Activated CD4-positive, alpha-beta memory T cell treated with anti-CD3 and anti-CD28 coated beads, Interleukin-2, amount 10 ng/mL, durations not matched to agents 7 days and 5 days (primary cell): ENCODE data around the gene NCDN. TPM values are rescaled to one million over a fixed set of nuclear protein-coding genes. Genes with fewer than 3 reads are reported as not detected.
A peak's percentile ranks its signal among the peaks of the same experiment; 100 is the strongest.
"Not testable (repeated sequence)": the region's sequence is repeated elsewhere in the genome, so short reads cannot be mapped to it uniquely, and the experiment has no call there.

Source experiments
- CTCF ChIA-PET: fragments of 350-600 bp; sonication (Branson Sonifier 250); formaldehyde crosslinking; loops from one replicate; lab custom pipeline; 2021; ENCODE audit warnings: antibody characterized with exemption, inconsistent platforms; lab: Charles Lee
- POLR2A ChIA-PET: fragments of 350-600 bp; sonication (Branson Sonifier 250); formaldehyde crosslinking; loops from one replicate; lab custom pipeline; 2021; ENCODE audit warnings: antibody characterized with exemption; lab: Charles Lee
- DNase-seq: peaks from one replicate; pipeline ENCODE4 v3.0.0-alpha.2; 2020
- H3K27ac Mint-ChIP-seq: one replicate; pipeline ENCODE4 v1.8.0; 2021; ENCODE audit warnings: mild to moderate bottlenecking, mixed read lengths
- H3K27me3 Mint-ChIP-seq: one replicate; pipeline ENCODE4 v1.8.0; 2021; ENCODE audit warnings: mixed read lengths
- H3K36me3 Mint-ChIP-seq: one replicate; pipeline ENCODE4 v1.8.0; 2021; ENCODE audit warnings: low read depth, mixed read lengths
- H3K4me1 Mint-ChIP-seq: one replicate; pipeline ENCODE4 v1.8.0; 2021; ENCODE audit warnings: mixed read lengths
- H3K4me3 Mint-ChIP-seq: one replicate; pipeline ENCODE4 v1.8.0; 2021; ENCODE audit warnings: mild to moderate bottlenecking, mixed read lengths
- H3K9me3 Mint-ChIP-seq: one replicate; pipeline ENCODE4 v1.8.0; 2021; ENCODE audit warnings: mixed read lengths
- total RNA-seq, 2 experiments: library from RNA; stranded (reverse); gene quantifications; one replicate each; pipeline ENCODE4 v1.2.3, GENCODE V29; 2021

The NCDN gene
- total RNA-seq, 2 experiments from 2014 or later, result 25.6 to 27.8 TPM

DNA sequence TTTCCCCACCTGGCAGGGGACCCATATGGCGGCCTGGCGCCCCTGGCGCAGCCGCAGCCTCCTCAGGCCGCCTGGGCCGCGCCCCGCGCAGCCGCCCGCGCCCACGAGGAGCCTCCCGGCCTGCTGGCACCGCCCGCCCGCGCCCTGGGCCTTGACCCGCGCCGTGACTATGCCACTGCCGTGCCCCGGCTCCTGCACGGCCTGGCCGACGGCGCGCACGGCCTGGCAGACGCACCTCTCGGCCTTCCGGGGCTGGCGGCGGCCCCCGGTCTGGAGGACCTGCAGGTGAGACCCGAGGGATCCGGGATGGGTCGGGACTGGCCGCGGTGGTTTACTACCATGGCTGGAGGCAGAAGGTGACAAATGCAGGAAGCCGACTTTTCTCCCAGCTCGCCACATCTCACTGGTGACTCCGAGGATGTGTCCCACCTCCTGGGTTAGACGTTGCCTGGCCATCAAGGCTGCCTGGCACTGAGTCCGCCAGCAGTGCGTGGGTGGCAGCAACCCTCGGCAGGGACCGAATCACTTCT is 16.6 kb downstream of the NCDN start:
- DNase-seq, result no peak
- Mint-ChIP-seq H3K27ac (no peak overlapping the region), H3K27me3 (peaks cover 36% of the 10 kb centered on the region), H3K36me3 (peaks cover 6% of the 10 kb centered on the region), H3K4me1 (peaks cover 34% of the 10 kb centered on the region), H3K9me3 (no peaks in the 10 kb centered on the region), H3K4me3 (no peak overlapping the region)
- ChIA-PET CTCF (interaction anchor here (1.2 to 5.2 kb wide), 3 partner anchors 10 to 142 kb away, joined by 3 to 34 read pairs (median 4); no protein-coding TSS in a partner anchor), POLR2A (interaction anchor here (1.4 to 1.7 kb wide), 2 partner anchors 12 to 195 kb away, joined by 3 read pairs; no protein-coding TSS in a partner anchor)

GRCh38 chr1:35574655-35575415 is 17.2 kb downstream of the NCDN start:
- ChIA-PET CTCF (interaction anchor here (0.6 to 5.2 kb wide), 3 partner anchors 142 to 730 kb away, joined by 3 to 34 read pairs (median 5); no protein-coding TSS in a partner anchor), POLR2A (interaction anchor here (1.4 to 1.7 kb wide), 2 partner anchors 11 to 194 kb away, joined by 3 read pairs; no protein-coding TSS in a partner anchor)
- no peak for DNase-seq
- Mint-ChIP-seq H3K36me3 (peaks cover 6% of the 10 kb centered on the region), H3K27me3 (peaks cover 36% of the 10 kb centered on the region), H3K27ac (no peak overlapping the region), H3K4me3 (no peak overlapping the region), H3K4me1 (peaks cover 34% of the 10 kb centered on the region), H3K9me3 (no peaks in the 10 kb centered on the region)

DNA sequence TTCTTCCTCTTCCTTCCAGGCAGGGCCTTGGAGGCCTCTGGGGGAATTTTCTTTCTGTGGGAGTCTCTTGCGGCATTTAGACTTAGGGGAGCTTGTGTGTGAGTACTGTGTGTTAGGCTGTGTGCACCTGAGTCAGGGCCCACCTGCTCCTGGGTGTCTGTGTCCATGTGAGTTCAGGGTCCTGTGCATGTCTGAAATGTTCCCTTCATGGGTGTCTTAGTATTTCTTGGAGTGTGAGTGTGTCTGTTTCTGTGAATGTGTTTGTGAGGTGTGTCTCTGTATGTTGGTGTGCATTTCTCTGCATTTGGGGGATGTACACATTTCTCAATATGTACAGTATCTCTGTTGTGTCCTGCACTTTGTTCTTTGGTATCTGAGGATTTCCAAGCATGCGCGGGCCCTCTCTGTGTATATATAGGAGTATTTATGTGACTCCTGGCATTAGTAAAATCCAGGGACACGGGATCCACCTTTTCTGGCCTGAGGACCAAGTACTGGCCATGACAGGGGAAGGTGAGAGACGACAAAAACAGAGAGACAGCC is 17.9 kb downstream of the NCDN start:
- ChIA-PET CTCF (interaction anchor here (0.6 kb wide), 2 partner anchors 348 to 729 kb away, joined by 3 to 5 read pairs; no protein-coding TSS in a partner anchor), POLR2A (no interaction called here)
- peaks cover 33% of the 10 kb centered on the region for H3K27me3 Mint-ChIP-seq
- H3K36me3 Mint-ChIP-seq, result peaks cover 6% of the 10 kb centered on the region
- H3K27ac Mint-ChIP-seq, result no peak overlapping the region
- H3K4me1 Mint-ChIP-seq, result peaks cover 33% of the 10 kb centered on the region
- no peak for DNase-seq
- H3K9me3 Mint-ChIP-seq, result no peaks in the 10 kb centered on the region
- H3K4me3 Mint-ChIP-seq, result no peak overlapping the region

DNA sequence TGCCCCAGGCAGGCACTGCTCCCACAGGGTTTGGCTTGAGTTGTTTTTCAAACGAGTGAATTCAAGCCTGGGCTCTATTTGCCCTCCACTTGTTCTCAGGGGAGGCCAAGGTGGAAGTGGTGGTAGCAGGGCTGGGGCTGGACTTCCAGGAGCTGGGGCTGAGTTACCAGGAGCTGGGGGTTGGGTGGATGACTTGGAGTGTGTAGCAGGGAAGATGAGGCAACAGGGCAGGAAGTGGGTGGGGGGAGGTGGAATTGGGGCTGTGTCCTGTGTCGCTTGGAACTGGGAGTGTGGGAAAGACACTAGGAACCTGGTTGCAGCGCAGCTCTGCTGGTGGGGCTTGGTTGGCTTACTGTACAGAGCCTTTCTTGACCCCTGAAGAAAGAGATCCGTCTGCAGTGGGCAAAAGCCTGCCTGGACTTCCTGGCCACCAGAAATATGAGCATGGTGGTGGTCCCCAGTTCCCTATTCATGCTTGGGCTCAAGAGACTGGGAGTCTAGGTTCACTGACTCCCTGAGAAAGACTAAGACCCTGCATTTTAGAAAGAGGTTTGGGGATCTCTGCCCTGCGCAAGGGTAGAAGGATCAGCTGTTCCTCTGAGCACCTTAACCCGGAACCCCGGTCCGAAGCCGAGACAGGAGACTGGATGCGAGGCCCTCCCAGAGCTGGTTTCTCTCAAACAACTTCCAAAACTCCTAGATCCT is 18.6 kb downstream of the NCDN start:
- H3K27me3 Mint-ChIP-seq, result peaks cover 30% of the 10 kb centered on the region
- DNase-seq, result no peak
- H3K36me3 Mint-ChIP-seq, result peaks cover 6% of the 10 kb centered on the region
- H3K4me1 Mint-ChIP-seq, result peaks cover 32% of the 10 kb centered on the region
- H3K4me3 Mint-ChIP-seq, result peak overlapping the region; percentile 73
- ChIA-PET POLR2A (interaction anchor here (1.8 to 2.4 kb wide), 3 partner anchors 18 to 61 kb away, joined by 7 to 11 read pairs (median 7); partner anchors contain the start of genes KIAA0319L and NCDN), CTCF (interaction anchor here (1.1 to 1.2 kb wide), 2 partner anchors 139 to 150 kb away, joined by 3 to 4 read pairs; no protein-coding TSS in a partner anchor)
- no peaks in the 10 kb centered on the region for H3K9me3 Mint-ChIP-seq
- peak overlapping the region; percentile 48 for H3K27ac Mint-ChIP-seq

DNA sequence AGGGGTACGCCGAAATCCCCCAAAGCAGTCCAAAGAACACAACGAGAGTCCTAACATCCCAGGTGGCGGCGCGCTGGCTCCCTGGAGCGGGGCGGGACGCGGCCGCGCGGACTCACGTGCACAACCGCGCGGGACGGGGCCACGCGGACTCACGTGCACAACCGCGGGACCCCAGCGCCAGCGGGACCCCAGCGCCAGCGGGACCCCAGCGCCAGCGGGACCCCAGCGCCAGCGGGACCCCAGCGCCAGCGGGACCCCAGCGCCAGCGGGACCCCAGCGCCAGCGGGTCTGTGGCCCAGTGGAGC is 19.1 kb downstream of the NCDN start:
- not testable (repeated sequence) for DNase-seq, H3K9me3 Mint-ChIP-seq, H3K36me3 Mint-ChIP-seq
- peak overlapping the region; percentile 48 for H3K27ac Mint-ChIP-seq
- H3K4me1 Mint-ChIP-seq, result peaks cover 32% of the 10 kb centered on the region
- ChIA-PET CTCF (interaction anchor here (1.1 to 1.8 kb wide), 3 partner anchors 8 to 149 kb away, joined by 3 to 9 read pairs (median 4); no protein-coding TSS in a partner anchor), POLR2A (interaction anchor here (1.4 to 2.4 kb wide), 4 partner anchors 17 to 61 kb away, joined by 5 to 11 read pairs (median 7); partner anchors contain the start of genes KIAA0319L and NCDN)
- H3K27me3 Mint-ChIP-seq, result peaks cover 25% of the 10 kb centered on the region
- H3K4me3 Mint-ChIP-seq, result peak overlapping the region; percentile 73

DNA sequence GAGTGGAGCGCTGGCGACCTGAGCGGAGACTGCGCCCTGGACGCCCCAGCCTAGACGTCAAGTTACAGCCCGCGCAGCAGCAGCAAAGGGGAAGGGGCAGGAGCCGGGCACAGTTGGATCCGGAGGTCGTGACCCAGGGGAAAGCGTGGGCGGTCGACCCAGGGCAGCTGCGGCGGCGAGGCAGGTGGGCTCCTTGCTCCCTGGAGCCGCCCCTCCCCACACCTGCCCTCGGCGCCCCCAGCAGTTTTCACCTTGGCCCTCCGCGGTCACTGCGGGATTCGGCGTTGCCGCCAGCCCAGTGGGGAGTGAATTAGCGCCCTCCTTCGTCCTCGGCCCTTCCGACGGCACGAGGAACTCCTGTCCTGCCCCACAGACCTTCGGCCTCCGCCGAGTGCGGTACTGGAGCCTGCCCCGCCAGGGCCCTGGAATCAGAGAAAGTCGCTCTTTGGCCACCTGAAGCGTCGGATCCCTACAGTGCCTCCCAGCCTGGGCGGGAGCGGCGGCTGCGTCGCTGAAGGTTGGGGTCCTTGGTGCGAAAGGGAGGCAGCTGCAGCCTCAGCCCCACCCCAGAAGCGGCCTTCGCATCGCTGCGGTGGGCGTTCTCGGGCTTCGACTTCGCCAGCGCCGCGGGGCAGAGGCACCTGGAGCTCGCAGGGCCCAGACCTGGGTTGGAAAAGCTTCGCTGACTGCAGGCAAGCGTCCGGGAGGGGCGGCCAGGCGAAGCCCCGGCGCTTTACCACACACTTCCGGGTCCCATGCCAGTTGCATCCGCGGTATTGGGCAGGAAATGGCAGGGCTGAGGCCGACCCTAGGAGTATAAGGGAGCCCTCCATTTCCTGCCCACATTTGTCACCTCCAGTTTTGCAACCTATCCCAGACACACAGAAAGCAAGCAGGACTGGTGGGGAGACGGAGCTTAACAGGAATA is 19.7 kb downstream of the NCDN start:
- peaks cover 6% of the 10 kb centered on the region for H3K36me3 Mint-ChIP-seq
- H3K27me3 Mint-ChIP-seq, result peaks cover 21% of the 10 kb centered on the region
- ChIA-PET CTCF (interaction anchor here (0.6 to 2.9 kb wide), 8 partner anchors 9 to 381 kb away, joined by 3 to 19 read pairs (median 4); no protein-coding TSS in a partner anchor), POLR2A (interaction anchor here (0.6 to 2.4 kb wide), 19 partner anchors 8 to 202 kb away, joined by 3 to 25 read pairs (median 5); partner anchors contain the start of genes CLSPN, KIAA0319L and NCDN)
- peak overlapping the region; percentile 79 for H3K27ac Mint-ChIP-seq
- peak overlapping the region; percentile 80 for H3K4me3 Mint-ChIP-seq
- no peaks in the 10 kb centered on the region for H3K9me3 Mint-ChIP-seq
- peak; percentile 84 for DNase-seq
- H3K4me1 Mint-ChIP-seq, result peaks cover 32% of the 10 kb centered on the region

DNA sequence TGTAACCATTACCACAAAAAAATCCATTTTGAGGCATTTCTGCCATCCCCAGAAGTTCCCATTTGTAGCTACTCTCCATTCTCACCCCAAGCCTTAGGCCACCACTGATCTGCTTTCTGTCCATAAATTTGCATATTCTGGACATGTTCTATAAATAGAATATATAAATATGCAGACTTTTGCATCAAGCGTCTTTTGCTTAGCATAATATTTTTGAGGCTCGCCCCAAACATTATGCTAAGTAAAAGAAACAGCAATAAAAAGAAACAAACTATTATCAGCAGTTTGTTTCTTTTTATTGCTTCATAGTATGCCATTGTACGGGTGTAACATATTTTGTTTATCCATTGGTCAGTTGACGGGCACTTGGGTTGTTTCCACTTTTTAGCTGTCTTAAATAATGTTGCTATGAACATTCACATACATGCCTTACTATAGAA is 23.4 kb downstream of the NCDN start:
- Mint-ChIP-seq H3K36me3 (peaks cover 2% of the 10 kb centered on the region), H3K4me3 (no peak overlapping the region), H3K27ac (no peak overlapping the region), H3K4me1 (peaks cover 21% of the 10 kb centered on the region), H3K27me3 (peaks cover 4% of the 10 kb centered on the region), H3K9me3 (no peaks in the 10 kb centered on the region)
- ChIA-PET POLR2A (no interaction called here), CTCF (interaction anchor here (0.5 to 1.5 kb wide), 3 partner anchors 134 to 194 kb away, joined by 3 to 4 read pairs (median 4); no protein-coding TSS in a partner anchor)
- no peak for DNase-seq

DNA sequence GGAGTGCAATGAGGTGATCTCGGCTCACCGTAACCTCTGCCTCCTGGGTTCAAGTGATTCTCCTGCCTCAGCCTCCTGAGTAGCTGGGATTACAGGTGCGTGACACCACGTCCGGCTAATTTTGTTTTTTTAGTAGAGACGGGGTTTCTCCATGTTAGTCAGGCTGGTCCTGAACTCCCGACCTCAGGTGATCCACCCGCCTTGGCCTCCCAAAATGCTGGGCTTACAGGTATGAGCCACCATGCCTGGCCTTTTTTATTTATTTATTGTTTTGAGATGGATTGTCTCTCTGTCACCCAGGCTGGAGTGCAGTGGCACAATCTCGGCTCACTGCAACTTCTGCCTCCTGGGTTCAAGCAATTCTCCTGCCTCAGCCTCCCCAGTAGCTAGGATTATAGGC is 24.0 kb downstream of the NCDN start:
- POLR2A ChIA-PET, H3K36me3 Mint-ChIP-seq, H3K27ac Mint-ChIP-seq, H3K9me3 Mint-ChIP-seq, H3K4me3 Mint-ChIP-seq, H3K27me3 Mint-ChIP-seq, DNase-seq: not testable (repeated sequence)
- CTCF ChIA-PET, result interaction anchor here (1.2 to 1.5 kb wide), 2 partner anchors 134 to 193 kb away, joined by 3 to 4 read pairs; no protein-coding TSS in a partner anchor
- H3K4me1 Mint-ChIP-seq, result peaks cover 15% of the 10 kb centered on the region

DNA sequence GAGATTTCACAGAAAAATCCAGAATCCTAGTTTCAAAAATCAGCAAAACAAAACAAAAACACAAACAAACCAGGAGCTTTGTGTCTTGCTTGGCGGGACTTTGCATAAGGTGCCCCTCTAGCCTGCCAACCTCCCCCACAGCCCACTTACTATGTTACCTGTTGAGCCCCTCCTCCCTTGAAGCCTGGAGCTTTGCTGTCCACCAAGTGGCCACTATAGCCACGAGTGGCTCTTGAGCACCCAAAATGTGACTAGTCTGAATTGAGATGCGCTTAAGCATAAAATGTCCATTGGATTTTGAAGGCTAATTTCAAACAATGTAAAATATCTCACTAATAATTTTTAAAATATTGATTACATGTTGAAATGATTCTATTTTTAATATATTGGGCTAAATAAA is 27.7 kb downstream of the NCDN start:
- POLR2A ChIA-PET, result interaction anchor here (0.9 to 1.5 kb wide), 2 partner anchors 8 to 11 kb away, joined by 3 read pairs; partner anchors contain the start of gene TFAP2E
- CTCF ChIA-PET, result no interaction called here
- Mint-ChIP-seq H3K27me3 (no peaks in the 10 kb centered on the region), H3K4me3 (no peak overlapping the region), H3K27ac (no peak overlapping the region), H3K36me3 (no peaks in the 10 kb centered on the region), H3K9me3 (no peaks in the 10 kb centered on the region), H3K4me1 (no peaks in the 10 kb centered on the region)
- DNase-seq, result no peak

GRCh38 chr1:35585805-35586204 is 28.2 kb downstream of the NCDN start:
- POLR2A ChIA-PET, result interaction anchor here (0.9 to 1.5 kb wide), 3 partner anchors 8 to 184 kb away, joined by 3 read pairs; partner anchors contain the start of genes CLSPN and TFAP2E
- DNase-seq, H3K9me3 Mint-ChIP-seq, CTCF ChIA-PET, H3K4me1 Mint-ChIP-seq, H3K27me3 Mint-ChIP-seq, H3K27ac Mint-ChIP-seq, H3K4me3 Mint-ChIP-seq, H3K36me3 Mint-ChIP-seq: not testable (repeated sequence)

DNA sequence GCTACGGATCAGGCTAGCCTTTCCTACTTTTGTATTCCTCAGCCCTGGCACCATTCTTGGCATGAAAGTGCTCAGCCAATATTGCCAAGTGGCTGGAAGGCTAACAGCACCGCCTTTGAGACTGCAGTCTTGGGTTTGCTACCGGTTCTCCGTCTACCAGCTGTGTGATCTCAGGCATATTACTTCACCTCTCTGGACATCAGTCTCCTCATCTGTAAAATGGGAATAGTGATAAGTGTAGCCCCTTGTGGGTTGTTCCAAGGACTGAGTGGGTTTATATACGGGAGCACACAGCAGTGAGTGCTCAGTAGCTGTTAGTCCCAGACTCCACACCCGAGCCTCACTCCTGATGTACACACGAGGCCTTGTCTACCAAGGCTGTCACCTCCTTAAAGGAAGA is 29.2 kb downstream of the NCDN start:
- POLR2A ChIA-PET, result interaction anchor here (1.0 kb wide), 1 partner anchor 183 kb away, joined by 3 read pairs; the partner anchor contains the start of gene CLSPN
- Mint-ChIP-seq H3K36me3 (peaks cover 3% of the 10 kb centered on the region), H3K4me3 (no peak overlapping the region), H3K9me3 (no peaks in the 10 kb centered on the region), H3K27ac (no peak overlapping the region), H3K4me1 (no peaks in the 10 kb centered on the region), H3K27me3 (no peaks in the 10 kb centered on the region)
- DNase-seq, result no peak
- CTCF ChIA-PET, result no interaction called here
